Activated CD4-positive, alpha-beta T cell treated with anti-CD3 and anti-CD28 coated beads, Interleukin-2, amount 50 U/mL, for 24 hours (primary cell): ENCODE data around the gene EPHB3.

Source experiments
- DNase-seq, 2 donors: peaks; one replicate each; pipeline ENCODE4 v3.0.0-alpha.2; 2020; ENCODE audit warnings: low read depth in 1 of 2, low spot score in 1 of 2

The EPHB3 gene

GRCh38 chr3:184563941-184564684 is 2.5 kb downstream of the EPHB3 start:
- no peak for DNase-seq

GRCh38 chr3:184564685-184565385 is 3.2 kb downstream of the EPHB3 start:
- no peak for DNase-seq

- no peak for DNase-seq
These were observed 4.0 kb downstream of the EPHB3 start for GRCh38 chr3:184565421-184566211.

GRCh38 chr3:184566441-184567414 is 5.1 kb downstream of the EPHB3 start:
- no peak for DNase-seq

GRCh38 chr3:184567946-184568559 is 6.5 kb downstream of the EPHB3 start:
- DNase-seq: no peak

GRCh38 chr3:184568560-184568923 is 7.0 kb downstream of the EPHB3 start:
- no peak for DNase-seq

GRCh38 chr3:184568924-184569829 is 7.6 kb downstream of the EPHB3 start:
- no peak for DNase-seq

GRCh38 chr3:184570035-184570434 is 8.4 kb downstream of the EPHB3 start:
- no peak for DNase-seq

- no peak for DNase-seq
These were observed 8.9 kb downstream of the EPHB3 start for GRCh38 chr3:184570489-184570888.

- no peak for DNase-seq
These were observed 10.3 kb downstream of the EPHB3 start for GRCh38 chr3:184571750-184572377.

GRCh38 chr3:184572633-184573270 is 11.2 kb downstream of the EPHB3 start:
- no peak for DNase-seq

- no peak for DNase-seq
These were observed 13.2 kb downstream of the EPHB3 start for GRCh38 chr3:184574515-184575417.

- DNase-seq: no peak
These were observed 14.1 kb downstream of the EPHB3 start for GRCh38 chr3:184575701-184576100.

GRCh38 chr3:184576457-184577240 is 15.1 kb downstream of the EPHB3 start:
- no peak for DNase-seq

GRCh38 chr3:184577546-184577945 is 16.0 kb downstream of the EPHB3 start:
- DNase-seq: no peak

- no peak for DNase-seq
These were observed 16.6 kb downstream of the EPHB3 start for GRCh38 chr3:184578218-184578617.

GRCh38 chr3:184578822-184579221 is 17.2 kb downstream of the EPHB3 start:
- DNase-seq: no peak
